Neural cell (in vitro differentiated cells): Measurements from ENCODE around the gene PTK7. TPM values are rescaled to one million over a fixed set of nuclear protein-coding genes. Genes with fewer than 3 reads are reported as not detected.

Experiments
- H2AFZ ChIP-seq: fragments of 200-600, 300-800 bp; sonication (generic), shearing (Covaris generic); 2 replicates; pipeline ENCODE4 v1.6.0; 2014; ENCODE audit warnings: low read depth, mild to moderate bottlenecking, antibody characterized with exemption, low read length, moderate library complexity
- H3F3A ChIP-seq: fragments of 200-600 bp; shearing (Covaris generic); 2 replicates; pipeline ENCODE4 v1.6.1; 2016; ENCODE audit warnings: mild to moderate bottlenecking, moderate library complexity, mixed read lengths, antibody characterized with exemption, low read length; ENCODE audit not compliant: insufficient read depth, poor library complexity, severe bottlenecking
- H3K27ac ChIP-seq: fragments of 200-600, 300-800 bp; sonication (generic), shearing (Covaris generic); 2 replicates; pipeline ENCODE4 v1.5.1; 2014; ENCODE audit warnings: mild to moderate bottlenecking, low read length, moderate library complexity
- H3K27me3 ChIP-seq: fragments of 300-800, 200-600 bp; sonication (generic), shearing (Covaris generic); 2 replicates; pipeline ENCODE4 v1.6.0; 2014; ENCODE audit warnings: mild to moderate bottlenecking, low read depth, low read length, moderate library complexity; ENCODE audit not compliant: insufficient read depth
- H3K36me3 ChIP-seq: fragments of 300-800, 200-600 bp; sonication (generic), shearing (Covaris generic); 2 replicates; pipeline ENCODE4 v1.5.1; 2014; ENCODE audit warnings: mild to moderate bottlenecking, antibody characterized with exemption, low read length, moderate library complexity; ENCODE audit not compliant: insufficient read depth
- H3K4me2 ChIP-seq: fragments of 300-800, 200-600 bp; sonication (generic), shearing (Covaris generic); 2 replicates; pipeline ENCODE4 v1.6.0; 2014; ENCODE audit warnings: mild to moderate bottlenecking, low read length
- H3K4me3 ChIP-seq: fragments of 300-800, 200-600 bp; sonication (generic), shearing (Covaris generic); 2 replicates; pipeline ENCODE4 v1.5.1; 2014; ENCODE audit warnings: mild to moderate bottlenecking, low read length, moderate library complexity
- H3K79me2 ChIP-seq: fragments of 200-600 bp; shearing (Covaris generic); replicated peaks from 2 replicates; pipeline ENCODE4 v1.6.0; 2014; ENCODE audit warnings: mild to moderate bottlenecking, low read length, moderate library complexity; ENCODE audit not compliant: insufficient read depth
- H3K9ac ChIP-seq: fragments of 300-800, 200-600 bp; sonication (generic), shearing (Covaris generic); 2 replicates; pipeline ENCODE4 v1.6.1; 2016; ENCODE audit warnings: mild to moderate bottlenecking, low read length, mixed read lengths
- H3K9me2 ChIP-seq: fragments of 200-600 bp; shearing (Covaris generic); 2 replicates; pipeline ENCODE4 v1.6.1; 2016; ENCODE audit warnings: mild to moderate bottlenecking, low read length, mixed read lengths; ENCODE audit not compliant: insufficient read depth
- H3K9me3 ChIP-seq: fragments of 200-600, 300-800 bp; sonication (generic), shearing (Covaris generic); 2 replicates; pipeline ENCODE4 v1.6.1; 2016; ENCODE audit warnings: mild to moderate bottlenecking, mixed run types, low read length, moderate library complexity, mixed read lengths
- H4K20me1 ChIP-seq: fragments of 200-600 bp; shearing (Covaris generic); 2 replicates; pipeline ENCODE4 v1.6.1; 2016; ENCODE audit warnings: mild to moderate bottlenecking, mixed run types; ENCODE audit not compliant: insufficient read depth
- CTCF ChIP-seq: fragments of 450-650 bp; IDR thresholded peaks from 2 replicates; pipeline ENCODE4 v1.5.1; 2014; ENCODE audit warnings: antibody characterized with exemption, mild to moderate bottlenecking, moderate library complexity; ENCODE audit not compliant: poor library complexity, severe bottlenecking
- EP300 ChIP-seq: fragments of 450-650 bp; conservative IDR thresholded peaks from 2 replicates; pipeline ENCODE4 v1.6.1; 2014; ENCODE audit warnings: antibody characterized with exemption, mild to moderate bottlenecking, moderate library complexity; ENCODE audit not compliant: poor library complexity, severe bottlenecking
- EZH2 ChIP-seq: fragments of 200-600, 300-800 bp; shearing (Covaris generic), sonication (generic); IDR thresholded peaks from 2 replicates; pipeline ENCODE4 v1.6.1; 2014; ENCODE audit warnings: antibody characterized with exemption, low read length, borderline replicate concordance, mild to moderate bottlenecking; ENCODE audit not compliant: insufficient read depth, poor library complexity, severe bottlenecking
- MXI1 ChIP-seq: fragments of 450-650 bp; conservative IDR thresholded peaks from 2 replicates; pipeline ENCODE4 v1.6.1; 2014; ENCODE audit warnings: antibody characterized with exemption, mild to moderate bottlenecking; ENCODE audit not compliant: poor library complexity, severe bottlenecking
- POLR2AphosphoS5 ChIP-seq: IDR thresholded peaks from 2 replicates; pipeline ENCODE4 v1.6.1; 2012
- RAD21 ChIP-seq: fragments of 450-650 bp; conservative IDR thresholded peaks from 2 replicates; pipeline ENCODE4 v1.6.1; 2014; ENCODE audit warnings: antibody characterized with exemption, mild to moderate bottlenecking, moderate library complexity
- REST ChIP-seq: IDR thresholded peaks from 2 replicates; pipeline ENCODE4 v1.6.1; 2012; ENCODE audit warnings: borderline replicate concordance
- SMC3 ChIP-seq: fragments of 450-650 bp; conservative IDR thresholded peaks from 2 replicates; pipeline ENCODE4 v1.6.1; 2014; ENCODE audit warnings: antibody characterized with exemption, mild to moderate bottlenecking, moderate library complexity; ENCODE audit not compliant: poor library complexity
- TAF1 ChIP-seq: IDR thresholded peaks from 2 replicates; pipeline ENCODE4 v1.6.1; 2012; ENCODE audit warnings: low read depth
- polyA plus RNA-seq: library from polyadenylated mRNA; depleted of rRNA; stranded (reverse); fragments of >200 nt; gene quantifications from 2 replicates; pipeline ENCODE4 v1.2.3, GENCODE V29; 2014

Gene PTK7
- polyA plus RNA-seq, 1 donor from 2014 or later: 32.5 TPM

- H3K27me3 ChIP-seq: no peaks in the 10 kb centered on the region
- H2AFZ ChIP-seq: no peak overlapping the region
- H3K27ac ChIP-seq: no peak overlapping the region
- no peaks in the 10 kb centered on the region for H3K79me2 ChIP-seq
- H3K4me3 ChIP-seq: no peak overlapping the region
- no peak overlapping the region for H3K9ac ChIP-seq
- H3K9me3 ChIP-seq: no peaks in the 10 kb centered on the region
- no peaks in the 10 kb centered on the region for H3K36me3 ChIP-seq
- no peaks in the 10 kb centered on the region for H4K20me1 ChIP-seq
- H3K9me2 ChIP-seq: no peaks in the 10 kb centered on the region
- no peaks in the 10 kb centered on the region for H3F3A ChIP-seq
- TF ChIP-seq EZH2 (no peak), REST (no peak), SMC3 (no peak), TAF1 (no peak), EP300 (no peak), POLR2AphosphoS5 (no peak), MXI1 (no peak), CTCF (no peak), RAD21 (no peak)
- H3K4me2 ChIP-seq: no peak overlapping the region
These were observed 38.4 kb upstream of the PTK7 start for GRCh38 chr6:43037706-43038105.

- Histone ChIP-seq H3K27me3 (no peaks in the 10 kb centered on the region), H3K36me3 (no peaks in the 10 kb centered on the region), H3K9me3 (no peaks in the 10 kb centered on the region), H3K4me2 (no peak overlapping the region), H3K9ac (no peak overlapping the region), H4K20me1 (no peaks in the 10 kb centered on the region), H3K9me2 (no peaks in the 10 kb centered on the region), H3K27ac (no peak overlapping the region), H3K4me3 (no peak overlapping the region), H3K79me2 (no peaks in the 10 kb centered on the region), H3F3A (no peaks in the 10 kb centered on the region), H2AFZ (no peak overlapping the region)
- TF ChIP-seq REST (no peak), MXI1 (no peak), EZH2 (no peak), EP300 (no peak), CTCF (no peak), RAD21 (no peak), POLR2AphosphoS5 (no peak), TAF1 (no peak), SMC3 (no peak)
These were observed 37.4 kb upstream of the PTK7 start for GRCh38 chr6:43038727-43039126.
